RPMI8226 (cell line): ENCODE measurements around the gene NAALADL2.
"Not testable (repeated sequence)": the region's sequence is repeated elsewhere in the genome, so short reads cannot be mapped to it uniquely, and the experiment has no call there.

Experiments used
- DNase-seq: peaks from one replicate; pipeline ENCODE4 v3.0.0-alpha.2; 2015

The NAALADL2 gene

DNA sequence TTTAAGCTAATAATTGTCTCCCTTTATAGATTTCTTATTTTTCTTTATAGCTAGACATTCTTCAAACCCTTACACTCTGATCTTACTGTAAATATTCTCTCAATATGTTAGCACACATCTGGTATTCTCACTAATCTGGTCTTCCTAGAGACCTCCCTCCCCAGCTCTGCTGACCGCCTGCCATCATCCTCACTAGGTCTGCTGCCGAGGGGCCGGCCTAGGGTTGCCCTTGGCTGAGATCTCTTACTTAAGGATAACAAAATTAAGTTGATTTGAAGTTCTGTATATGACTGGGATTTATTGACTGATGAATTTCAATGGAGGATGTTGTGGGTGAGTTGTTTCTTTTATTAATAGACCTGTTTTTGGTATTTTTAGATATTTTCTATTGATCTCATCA, 586.6 kb downstream of the NAALADL2 start:
- DNase-seq: no peak

GRCh38 chr3:175447521-175447920, 588.4 kb downstream of the NAALADL2 start:
- no peak for DNase-seq

GRCh38 chr3:175453361-175453760, 594.2 kb downstream of the NAALADL2 start:
- no peak for DNase-seq

DNA sequence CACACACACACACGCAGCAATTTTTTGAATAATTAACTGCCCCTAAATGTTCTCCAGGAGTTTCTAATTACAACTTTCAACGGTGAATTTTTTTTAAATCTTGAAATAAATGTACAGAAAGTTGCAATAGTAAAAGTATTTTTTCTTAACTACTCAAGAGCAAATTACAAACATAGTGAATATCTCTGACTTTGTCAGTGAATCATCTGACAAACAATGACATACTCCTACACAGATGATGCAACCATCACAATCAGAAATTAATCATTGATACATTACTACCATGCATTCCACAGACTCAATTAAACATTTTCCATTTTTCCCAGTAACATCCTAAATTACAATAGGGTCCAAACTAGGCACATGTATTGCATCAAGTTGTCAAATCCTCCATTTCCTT, 597.3 kb downstream of the NAALADL2 start:
- no peak for DNase-seq

- no peak for DNase-seq
Observed at GRCh38 chr3:175457301-175457700, 598.2 kb downstream of the NAALADL2 start.

GRCh38 chr3:175460849-175461399, 601.8 kb downstream of the NAALADL2 start:
- DNase-seq: not testable (repeated sequence)

GRCh38 chr3:175464362-175464761, 605.2 kb downstream of the NAALADL2 start:
- DNase-seq: no peak

DNA sequence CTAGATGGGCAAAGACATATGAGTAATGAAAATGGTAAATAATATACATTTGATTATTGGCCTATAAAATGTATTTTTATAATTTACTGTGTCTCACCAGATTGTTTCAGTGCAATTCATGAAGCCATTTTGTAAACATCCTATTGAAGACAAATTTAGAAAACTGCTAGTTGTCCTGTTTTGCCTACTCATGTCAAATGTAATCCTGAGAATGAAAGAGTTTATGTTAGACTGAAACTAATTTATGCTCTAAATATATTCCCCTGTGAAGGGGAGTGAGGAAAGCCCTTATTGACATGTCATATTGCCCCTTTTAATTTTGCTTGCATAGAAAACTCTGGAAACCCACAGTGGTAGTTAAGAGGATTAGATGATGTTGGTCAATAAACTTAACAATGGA, 610.0 kb downstream of the NAALADL2 start:
- no peak for DNase-seq

GRCh38 chr3:175475765-175476164, 616.6 kb downstream of the NAALADL2 start:
- no peak for DNase-seq

- no peak for DNase-seq
Observed at GRCh38 chr3:175476489-175476888, 617.4 kb downstream of the NAALADL2 start.

DNA sequence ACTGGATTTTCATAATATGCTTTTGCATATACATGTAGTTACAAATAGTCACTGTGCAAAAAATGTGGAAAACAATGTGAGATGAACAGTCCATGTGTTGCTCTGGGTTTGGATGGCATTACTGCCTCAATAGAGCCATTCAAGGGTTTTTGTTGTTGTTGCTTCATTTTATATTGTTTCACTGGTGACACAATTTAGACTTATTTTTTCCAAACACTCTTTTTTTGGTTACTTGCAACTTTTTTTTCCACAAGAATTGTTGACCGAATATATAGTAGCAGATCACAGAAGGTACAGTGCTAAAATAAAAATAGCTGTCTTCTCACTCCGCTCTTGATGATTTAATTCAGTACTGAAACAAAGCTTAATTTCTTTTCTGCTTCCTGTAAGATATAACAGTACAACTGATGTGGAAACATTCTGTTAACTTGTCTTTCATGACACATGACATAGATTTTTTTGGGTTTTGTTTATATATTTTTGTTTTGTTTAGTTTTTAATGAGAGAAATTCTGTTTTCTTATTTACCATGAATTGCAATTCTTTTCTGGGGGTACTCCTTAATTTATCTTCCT, 618.6 kb downstream of the NAALADL2 start:
- DNase-seq: no peak

- no peak for DNase-seq
Observed at GRCh38 chr3:175478301-175478700, 619.2 kb downstream of the NAALADL2 start.

- DNase-seq: no peak
Observed at GRCh38 chr3:175479175-175479574, 620.0 kb downstream of the NAALADL2 start.

DNA sequence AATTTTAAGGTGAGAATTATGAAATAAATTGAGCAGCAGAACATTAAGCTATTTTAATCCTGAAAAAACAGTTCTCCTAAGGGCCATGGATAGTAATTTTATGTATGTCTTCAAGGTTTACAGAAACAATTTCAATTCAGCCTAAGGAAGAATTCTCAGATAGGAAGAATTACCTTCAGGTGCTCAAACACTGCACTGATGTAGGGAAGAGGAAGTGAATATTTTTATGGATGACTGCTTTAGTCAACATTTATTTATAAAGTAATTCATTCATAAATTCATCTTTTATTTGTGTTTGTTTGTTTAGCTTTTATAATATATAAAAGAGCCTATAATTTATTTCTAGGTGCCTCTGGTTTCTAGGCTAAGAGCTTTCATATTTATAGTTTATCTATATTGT, 620.7 kb downstream of the NAALADL2 start:
- no peak for DNase-seq

- DNase-seq: no peak
Observed at GRCh38 chr3:175484666-175485065, 625.5 kb downstream of the NAALADL2 start.

- DNase-seq: no peak
Observed at GRCh38 chr3:175485436-175485835, 626.3 kb downstream of the NAALADL2 start.

DNA sequence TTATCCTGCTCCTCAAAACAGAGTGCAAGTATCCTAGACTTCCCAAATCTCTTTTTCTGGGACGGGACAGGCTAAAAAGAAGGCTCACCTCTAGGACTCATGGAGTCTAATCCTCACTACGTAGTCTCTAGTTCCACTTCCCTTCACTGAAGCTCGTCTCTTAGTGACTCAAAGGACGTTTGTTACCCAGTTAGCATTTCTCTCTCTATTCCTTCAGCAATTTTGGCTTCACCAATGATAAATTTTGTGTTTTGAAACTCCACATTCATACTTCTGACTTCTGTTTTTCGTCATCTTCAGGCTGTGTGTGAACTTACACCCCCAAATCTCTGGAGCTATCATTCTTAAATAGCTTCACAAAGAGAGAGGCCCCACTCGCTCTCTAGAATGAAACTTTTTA, 627.1 kb downstream of the NAALADL2 start:
- no peak for DNase-seq

GRCh38 chr3:175489406-175489805, 630.3 kb downstream of the NAALADL2 start:
- DNase-seq: no peak

DNA sequence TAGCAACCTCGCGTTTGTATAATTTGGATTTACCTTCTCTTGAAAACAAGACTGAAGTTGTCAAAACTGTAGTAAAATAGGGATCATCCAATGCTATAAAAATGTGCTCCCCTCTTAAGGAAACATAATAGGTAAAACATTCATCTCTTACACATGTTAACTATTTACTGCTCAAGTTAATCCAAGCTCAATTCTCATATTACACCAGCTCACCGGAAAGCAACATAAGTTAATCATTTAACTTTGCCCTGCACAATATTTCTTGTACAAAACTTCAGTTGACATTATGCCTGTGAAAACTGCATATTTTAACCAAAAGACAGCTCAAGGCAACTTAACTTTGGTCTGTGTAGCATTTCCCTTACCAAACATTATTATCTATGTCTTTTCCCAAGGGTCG, 634.2 kb downstream of the NAALADL2 start:
- DNase-seq: no peak

DNA sequence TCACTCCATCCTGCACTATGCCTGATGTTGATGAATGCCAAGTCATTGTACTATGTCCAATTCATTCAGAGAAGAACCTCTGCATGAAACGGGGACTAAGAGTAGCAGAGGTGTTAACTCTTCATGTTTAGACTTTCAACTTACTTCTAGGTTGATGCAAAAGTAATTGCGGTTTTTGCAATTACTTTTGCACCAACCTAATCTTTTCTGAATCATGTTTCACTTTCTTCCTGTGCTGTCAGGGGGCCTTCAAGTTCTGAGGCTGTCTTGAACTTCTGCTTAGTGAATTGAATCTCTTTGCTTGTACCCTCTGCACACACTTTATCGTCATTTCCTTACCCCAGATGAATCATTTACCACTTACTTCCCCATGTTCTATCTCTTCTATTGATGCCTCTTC, 636.2 kb downstream of the NAALADL2 start:
- DNase-seq: no peak

- no peak for DNase-seq
Observed at GRCh38 chr3:175502155-175502554, 643.0 kb downstream of the NAALADL2 start.

DNA sequence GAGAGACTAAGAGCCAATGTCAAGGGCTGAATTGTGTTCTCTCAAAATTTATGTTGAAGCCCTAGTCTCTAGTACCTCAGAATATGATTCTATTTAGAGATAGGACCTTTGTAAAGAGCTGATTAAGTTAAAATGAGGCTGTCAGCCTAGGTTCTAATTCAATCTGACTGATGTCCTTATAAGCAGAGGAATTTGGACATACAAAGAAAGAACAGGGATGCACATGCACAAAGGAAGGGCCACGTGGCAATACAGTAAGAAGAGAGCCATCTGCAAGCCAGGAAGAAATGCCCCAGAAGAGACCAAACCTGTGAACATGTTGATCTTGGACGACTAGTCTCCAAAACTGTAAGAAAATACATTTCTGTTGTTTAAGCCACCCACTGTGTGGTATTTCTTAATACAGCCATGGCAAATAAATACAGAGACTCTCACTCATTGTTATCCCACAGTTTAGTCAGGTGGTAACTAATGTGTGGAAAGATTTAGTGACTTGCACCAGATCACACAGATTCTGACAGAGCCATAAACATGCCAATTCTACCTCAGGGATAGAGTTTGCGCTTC, 652.2 kb downstream of the NAALADL2 start:
- DNase-seq: no peak

DNA sequence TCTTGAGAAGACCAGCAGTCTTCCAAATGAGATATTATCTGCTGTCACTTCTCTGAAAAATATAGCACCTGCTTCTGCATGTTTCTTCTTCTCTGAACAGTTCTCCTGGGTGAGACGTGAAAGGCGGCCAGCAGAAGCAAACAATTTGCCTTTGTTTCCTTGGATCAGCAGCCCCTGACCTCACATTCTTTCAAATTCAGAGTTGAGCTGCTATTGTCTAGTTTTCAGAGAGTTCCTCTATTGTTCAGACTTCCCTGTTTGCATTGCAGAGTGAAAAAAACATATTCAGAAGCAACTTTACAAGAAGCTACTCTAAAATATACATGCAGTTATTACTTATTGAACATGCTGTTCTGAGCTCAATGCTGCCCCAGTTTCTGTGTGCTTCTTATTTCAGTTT, 653.6 kb downstream of the NAALADL2 start:
- DNase-seq: no peak

DNA sequence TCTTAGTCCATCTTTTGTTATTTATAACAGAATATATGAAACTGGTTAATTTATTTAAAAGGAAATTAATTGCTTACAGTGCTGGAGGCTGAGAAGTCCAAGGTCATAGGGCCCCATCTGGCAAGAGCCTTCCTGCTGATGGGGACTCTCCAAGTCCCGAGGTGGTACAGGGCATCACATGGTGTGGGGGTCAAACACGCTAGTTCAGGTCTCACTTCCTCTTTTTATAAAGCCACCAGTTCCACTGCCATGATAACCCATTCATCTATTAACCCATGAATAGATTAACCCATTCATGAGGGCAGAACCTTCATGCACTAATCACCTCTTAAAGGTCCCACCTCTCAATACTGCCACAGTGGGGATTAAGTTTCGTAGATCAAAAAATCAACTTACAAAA, 659.3 kb downstream of the NAALADL2 start:
- DNase-seq: peak; percentile 65

- DNase-seq: no peak
Observed at GRCh38 chr3:175521406-175521805, 662.3 kb downstream of the NAALADL2 start.
